ENCODE results near the gene CCDC177.

CCDC177 gene

GRCh38 chr14:69559581-69560011 lies 15.1 kb downstream of the CCDC177 start:
- no peak for DNase-seq

GRCh38 chr14:69558774-69559173 lies 15.9 kb downstream of the CCDC177 start:
- DNase-seq: no peak

DNA sequence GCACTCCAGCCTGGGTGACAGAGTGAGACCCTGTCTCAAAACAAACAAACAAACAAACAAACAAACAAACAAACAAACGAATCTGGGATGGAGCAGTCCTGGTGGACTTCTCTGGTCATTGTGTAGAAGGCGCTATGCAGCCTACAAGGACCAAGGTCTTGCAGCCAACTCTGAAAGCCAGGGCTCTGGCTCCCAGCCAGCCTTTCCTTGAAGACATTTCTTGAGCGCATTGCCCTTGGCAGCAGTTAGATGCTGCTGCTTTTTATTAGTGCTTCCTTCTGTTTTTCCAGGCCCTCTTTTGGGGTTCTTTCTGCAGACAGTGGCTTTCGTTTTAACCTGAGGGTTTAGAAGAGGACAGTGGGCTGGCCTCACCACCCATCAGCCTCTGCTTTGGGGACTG lies 20.2 kb downstream of the CCDC177 start:
- DNase-seq: no peak

DNA sequence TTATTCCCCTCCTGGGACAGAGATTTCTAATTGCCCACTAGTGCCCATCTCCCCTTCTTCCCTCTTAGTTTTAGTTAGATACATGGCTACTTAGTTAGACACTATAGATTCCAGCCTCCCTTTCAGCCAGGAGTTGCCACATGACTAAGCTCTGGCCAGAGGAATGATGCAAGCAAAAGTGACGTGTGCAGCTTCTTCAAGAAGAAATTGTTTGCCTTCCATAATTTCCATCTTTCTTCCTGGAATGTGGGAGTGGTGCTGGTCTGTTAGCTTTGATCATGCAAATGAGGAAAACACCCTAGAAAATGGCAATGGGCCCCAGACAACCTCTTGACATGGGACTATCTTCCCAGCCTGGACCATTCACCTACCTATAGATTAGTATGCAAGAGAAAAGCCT lies 21.4 kb downstream of the CCDC177 start:
- no peak for DNase-seq

DNA sequence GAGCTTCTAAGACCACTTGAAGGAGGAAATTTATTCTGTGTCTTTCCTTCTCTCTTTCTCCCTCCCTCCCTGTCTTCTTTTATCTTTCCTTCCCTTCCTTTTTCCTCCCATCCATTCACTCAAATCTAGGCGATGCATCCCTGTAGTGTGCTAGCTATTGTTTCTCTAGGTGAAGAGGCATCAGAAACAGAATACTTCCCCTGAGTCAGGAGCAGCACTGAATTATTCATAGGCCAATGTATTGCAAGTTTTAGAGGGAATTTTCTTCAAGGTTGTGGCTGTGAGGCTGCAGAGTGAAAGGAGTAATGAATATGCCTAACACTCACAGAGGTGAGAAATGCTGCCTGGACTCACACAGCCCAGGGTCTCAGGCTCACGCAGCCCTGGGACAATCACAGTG lies 23.2 kb downstream of the CCDC177 start:
- DNase-seq: no peak

GRCh38 chr14:69548566-69548965 lies 26.1 kb downstream of the CCDC177 start:
- DNase-seq: no peak

- peak; percentile 96 for DNase-seq
These were observed 26.8 kb downstream of the CCDC177 start for GRCh38 chr14:69547701-69548348.

- DNase-seq: peak; percentile 86
These were observed 31.1 kb downstream of the CCDC177 start for GRCh38 chr14:69543341-69544115.

GRCh38 chr14:69542311-69542710 lies 32.4 kb downstream of the CCDC177 start:
- DNase-seq: no peak

DNA sequence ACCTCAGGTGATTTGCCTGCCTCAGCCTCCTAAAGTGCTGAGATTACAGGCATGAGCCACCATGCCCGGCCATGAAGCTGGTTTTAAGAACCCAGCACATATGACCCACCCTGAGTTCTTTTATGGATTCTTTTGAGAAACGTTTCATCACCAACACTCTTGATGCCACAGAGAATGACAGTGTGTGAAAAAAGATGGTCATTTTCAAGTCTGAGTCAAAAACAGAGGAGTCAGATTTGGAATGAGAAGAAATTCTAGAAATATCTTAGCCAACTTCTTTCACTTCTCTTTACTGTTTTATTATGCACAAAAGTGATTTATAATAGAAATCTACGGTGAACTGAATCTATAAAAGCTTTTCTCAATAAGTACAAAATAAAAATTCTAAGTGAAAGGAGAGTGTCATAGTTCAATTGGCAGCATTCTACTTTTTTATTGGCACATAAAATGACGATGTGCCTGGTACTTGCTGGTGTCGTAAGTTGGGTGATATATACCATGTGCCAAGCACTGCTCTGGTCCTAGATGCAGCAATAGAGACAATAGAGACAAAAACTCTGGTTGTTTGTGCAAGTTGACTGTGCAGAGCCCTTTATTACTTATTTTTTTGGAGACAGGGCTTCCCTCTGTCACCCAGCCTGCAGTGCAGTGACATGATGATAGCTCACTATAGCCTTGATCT lies 33.9 kb downstream of the CCDC177 start:
- DNase-seq: no peak

DNA sequence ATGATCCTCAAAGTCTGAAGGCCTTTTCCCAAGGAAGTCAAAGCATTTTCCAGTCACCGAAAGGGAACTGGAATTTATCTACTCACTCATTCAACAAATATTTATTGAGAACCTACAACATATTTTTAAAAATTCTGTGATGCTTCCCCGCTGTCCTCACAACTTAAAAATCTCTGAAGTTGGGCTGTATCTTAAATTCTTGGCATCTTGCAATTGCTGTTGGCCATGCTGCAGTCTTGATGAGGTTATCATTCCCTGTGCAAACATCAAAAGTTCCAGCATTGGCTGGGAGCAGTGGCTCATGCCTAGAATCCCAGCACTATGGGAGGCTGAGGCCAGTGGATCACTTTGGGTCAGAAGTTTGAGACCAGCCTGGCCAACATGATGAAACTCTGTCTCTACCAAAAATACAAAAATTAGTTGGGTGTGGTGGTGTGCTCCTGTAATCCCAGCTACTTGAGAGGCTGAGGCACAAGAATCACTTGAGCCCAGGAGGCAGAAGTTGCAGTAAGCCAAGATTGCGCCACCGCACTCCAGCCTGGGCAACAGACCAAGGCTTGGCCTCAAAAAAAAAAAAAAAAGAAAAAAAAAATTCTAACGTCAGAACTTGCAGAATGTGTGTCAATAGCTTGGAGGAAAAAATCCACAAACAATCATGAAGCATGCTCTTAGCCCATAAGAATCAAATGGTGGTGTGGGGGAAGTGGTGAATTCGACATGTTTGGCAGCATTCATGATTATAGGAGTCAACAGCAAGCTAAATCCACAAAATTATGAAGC lies 34.9 kb downstream of the CCDC177 start:
- no peak for DNase-seq

GRCh38 chr14:69538766-69539165 lies 35.9 kb downstream of the CCDC177 start:
- no peak for DNase-seq

GRCh38 chr14:69537900-69538299 lies 36.8 kb downstream of the CCDC177 start:
- DNase-seq: no peak

- no peak for DNase-seq
These were observed 37.7 kb downstream of the CCDC177 start for GRCh38 chr14:69536971-69537370.

GRCh38 chr14:69535230-69535848 lies 39.3 kb downstream of the CCDC177 start:
- peak; percentile 82 for DNase-seq

DNA sequence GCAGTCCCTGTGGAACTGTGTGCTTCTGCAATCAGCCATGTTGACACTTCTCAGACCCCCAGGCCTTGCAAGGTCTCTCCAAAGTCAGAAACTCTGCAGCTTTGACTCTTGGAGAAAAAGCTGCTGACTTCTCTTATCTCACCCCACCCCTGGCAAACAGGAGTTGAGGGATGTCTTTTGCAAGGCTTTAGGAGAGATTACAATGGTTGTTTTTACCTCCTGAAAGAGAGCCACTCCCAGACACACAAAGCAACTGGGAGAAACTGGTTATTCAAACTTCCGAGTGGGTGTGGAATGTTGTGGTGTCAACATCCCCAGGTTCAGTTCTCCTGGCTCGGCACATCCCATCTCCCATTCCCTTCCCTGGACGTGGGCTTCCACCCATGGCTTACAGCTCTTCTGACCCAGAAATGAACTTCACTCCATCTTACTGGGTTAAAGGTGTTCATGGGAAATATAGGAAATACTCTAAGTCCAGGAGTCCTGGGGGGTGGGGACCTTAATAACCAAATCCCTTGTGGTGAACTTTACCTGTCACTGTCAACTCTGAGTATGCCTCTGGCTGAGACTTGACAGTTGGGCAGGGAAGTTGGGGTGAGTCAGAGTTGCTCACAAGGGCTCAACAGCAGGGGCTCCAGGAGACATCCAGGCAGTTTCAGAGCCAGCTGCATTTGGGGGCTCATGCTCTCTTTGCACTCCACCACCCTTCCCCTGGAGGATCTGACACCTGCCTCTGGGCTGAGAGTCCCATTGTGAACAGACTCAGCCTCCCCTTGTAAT lies 41.9 kb downstream of the CCDC177 start:
- no peak for DNase-seq

- no peak for DNase-seq
These were observed 43.5 kb downstream of the CCDC177 start for GRCh38 chr14:69531135-69531534.

- DNase-seq: no peak
These were observed 44.6 kb downstream of the CCDC177 start for GRCh38 chr14:69530095-69530494.

GRCh38 chr14:69529563-69529962 lies 45.1 kb downstream of the CCDC177 start:
- DNase-seq: no peak

DNA sequence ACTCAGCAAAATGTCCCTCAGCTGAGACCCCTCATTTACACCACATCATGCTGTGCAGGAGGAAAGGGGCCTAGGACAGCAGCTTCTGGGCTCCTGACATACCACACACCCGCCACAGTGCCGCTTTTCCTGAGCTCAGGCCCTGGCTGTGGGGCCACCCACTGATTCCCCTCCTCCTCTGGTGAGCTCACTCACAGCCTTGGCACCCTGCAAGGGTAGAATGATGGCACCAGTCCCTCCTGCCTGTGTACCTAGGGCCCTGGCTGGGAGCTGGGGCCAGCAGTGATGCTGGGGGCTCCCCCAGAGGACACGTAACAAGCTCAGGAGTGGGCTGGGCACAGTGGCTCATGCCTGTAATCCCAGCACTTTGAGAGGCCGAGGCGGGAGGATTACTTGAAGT lies 45.7 kb downstream of the CCDC177 start:
- no peak for DNase-seq

DNA sequence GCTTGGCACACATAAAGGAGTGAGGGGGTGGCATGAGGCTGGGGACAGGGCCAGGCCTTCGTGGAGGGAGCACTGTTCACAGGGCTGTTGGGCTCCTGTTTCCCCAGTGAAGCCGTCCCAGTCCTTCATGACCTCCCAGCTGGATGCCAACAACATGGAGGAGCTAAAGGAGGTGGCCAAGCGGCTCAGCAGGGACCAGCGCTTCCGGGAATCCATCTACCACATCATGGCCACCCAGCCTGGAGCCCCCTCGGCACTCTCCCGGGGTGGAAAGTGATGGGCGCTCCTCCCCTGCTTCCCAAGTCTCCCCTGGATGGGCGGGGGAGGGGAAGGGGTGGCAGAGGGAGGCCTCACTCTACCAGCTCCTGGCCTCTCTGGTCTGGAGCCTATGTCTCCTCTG lies 46.5 kb downstream of the CCDC177 start:
- no peak for DNase-seq

DNA sequence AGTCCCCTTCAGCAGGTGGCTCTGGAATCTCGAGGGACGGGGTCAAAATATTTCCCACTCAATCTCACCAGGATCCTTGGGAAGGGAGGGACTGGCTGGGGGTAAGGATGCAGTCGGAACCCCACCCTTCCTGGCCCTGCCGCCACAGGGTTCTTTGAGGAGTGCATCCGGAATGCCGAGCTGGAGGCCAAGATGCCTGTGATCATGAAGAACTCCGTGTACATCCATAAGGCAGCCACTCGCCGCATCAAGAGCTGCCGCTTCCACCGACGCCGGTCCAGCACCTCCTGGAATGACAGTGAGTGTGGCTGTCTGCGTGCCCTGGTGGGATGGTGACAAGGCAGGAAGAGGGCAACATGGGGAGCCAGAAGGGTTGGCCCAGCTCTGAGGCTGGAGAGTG lies 47.0 kb downstream of the CCDC177 start:
- no peak for DNase-seq

Measured in islet precursor cell (in vitro differentiated cells).